Adipocyte (in vitro differentiated cells): Measurements from ENCODE around the gene PARVA.
A peak's percentile ranks its signal among the peaks of the same experiment; 100 is the strongest.
"Not testable (repeated sequence)": the region's sequence is repeated elsewhere in the genome, so short reads cannot be mapped to it uniquely, and the experiment has no call there.

ENCODE experiments used
- DNase-seq: peaks from one replicate; pipeline ENCODE4 v3.0.0-alpha.2; 2015; ENCODE audit warnings: low read depth
- H3K27me3 ChIP-seq: replicated peaks from 2 replicates; pipeline ENCODE4 v1.7.0; 2013; ENCODE audit warnings: mild to moderate bottlenecking, low read length, moderate library complexity; ENCODE audit not compliant: control insufficient read depth, insufficient read depth
- H3K36me3 ChIP-seq: 2 replicates; pipeline ENCODE4 v1.7.0; 2013; ENCODE audit warnings: low read length, mild to moderate bottlenecking, moderate library complexity; ENCODE audit not compliant: control insufficient read depth, insufficient read depth, severe bottlenecking
- H3K4me1 ChIP-seq: 2 replicates; pipeline ENCODE4 v1.7.0; 2013; ENCODE audit warnings: mild to moderate bottlenecking, low read length, moderate library complexity; ENCODE audit not compliant: control insufficient read depth, insufficient read depth
- H3K4me3 ChIP-seq: 2 replicates; pipeline ENCODE4 v1.7.0; 2013; ENCODE audit warnings: mild to moderate bottlenecking, low read length, moderate library complexity
- H3K9ac ChIP-seq: 2 replicates; pipeline ENCODE4 v1.7.0; 2013; ENCODE audit warnings: mild to moderate bottlenecking, low read length, moderate library complexity
- H3K9me3 ChIP-seq: 2 replicates; pipeline ENCODE4 v1.7.0; 2013; ENCODE audit warnings: mild to moderate bottlenecking, low read length, moderate library complexity; ENCODE audit not compliant: control insufficient read depth

PARVA gene, protein sequence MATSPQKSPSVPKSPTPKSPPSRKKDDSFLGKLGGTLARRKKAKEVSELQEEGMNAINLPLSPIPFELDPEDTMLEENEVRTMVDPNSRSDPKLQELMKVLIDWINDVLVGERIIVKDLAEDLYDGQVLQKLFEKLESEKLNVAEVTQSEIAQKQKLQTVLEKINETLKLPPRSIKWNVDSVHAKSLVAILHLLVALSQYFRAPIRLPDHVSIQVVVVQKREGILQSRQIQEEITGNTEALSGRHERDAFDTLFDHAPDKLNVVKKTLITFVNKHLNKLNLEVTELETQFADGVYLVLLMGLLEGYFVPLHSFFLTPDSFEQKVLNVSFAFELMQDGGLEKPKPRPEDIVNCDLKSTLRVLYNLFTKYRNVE

DNA sequence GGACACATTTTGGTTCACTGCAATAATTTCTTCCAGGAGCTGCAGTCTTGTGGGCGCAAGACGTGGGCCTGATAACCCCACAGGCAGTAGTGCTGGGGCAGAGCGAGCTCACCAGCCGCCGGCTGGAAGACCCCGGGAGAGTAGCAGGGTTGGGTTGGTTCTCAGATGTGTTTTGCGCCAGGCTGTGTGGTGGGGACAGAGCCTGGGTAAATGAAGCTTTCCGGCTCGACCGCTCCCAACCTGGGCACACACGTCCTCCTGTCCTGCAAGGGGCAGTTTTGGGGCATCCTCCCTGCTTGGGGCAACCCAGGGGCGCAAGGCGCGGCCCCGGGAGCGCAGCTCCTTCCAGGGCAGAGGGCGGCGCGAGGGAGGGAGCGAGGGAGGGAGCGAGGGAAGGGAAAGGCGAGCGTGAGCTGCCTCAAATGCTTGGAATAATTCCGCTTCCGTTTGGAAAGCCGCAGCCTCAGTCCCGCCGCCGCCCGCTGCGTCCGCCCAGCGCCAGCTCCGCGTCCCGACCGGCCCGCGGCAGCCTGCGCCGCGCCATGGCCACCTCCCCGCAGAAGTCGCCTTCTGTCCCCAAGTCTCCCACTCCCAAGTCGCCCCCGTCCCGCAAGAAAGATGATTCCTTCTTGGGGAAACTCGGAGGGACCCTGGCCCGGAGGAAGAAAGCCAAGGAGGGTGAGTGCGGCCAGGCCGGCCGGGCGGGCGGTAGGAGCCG lies at the start of gene PARVA:
PARVA (plus strand) TSS at position 466 of the 718 bp plus-strand sequence; CDS start at position 543, 77 bp downstream.
- no peaks in the 10 kb centered on the region for H3K27me3 ChIP-seq
- H3K9me3 ChIP-seq: no peaks in the 10 kb centered on the region
- peaks cover 15% of the 10 kb centered on the region for H3K36me3 ChIP-seq
- H3K4me1 ChIP-seq: peaks cover 38% of the 10 kb centered on the region
- peak within 1 kb of the TSS; percentile 87 for H3K9ac ChIP-seq
- peak within 1 kb of the TSS; percentile 83 for H3K4me3 ChIP-seq
- peak; percentile 94 for DNase-seq

DNA sequence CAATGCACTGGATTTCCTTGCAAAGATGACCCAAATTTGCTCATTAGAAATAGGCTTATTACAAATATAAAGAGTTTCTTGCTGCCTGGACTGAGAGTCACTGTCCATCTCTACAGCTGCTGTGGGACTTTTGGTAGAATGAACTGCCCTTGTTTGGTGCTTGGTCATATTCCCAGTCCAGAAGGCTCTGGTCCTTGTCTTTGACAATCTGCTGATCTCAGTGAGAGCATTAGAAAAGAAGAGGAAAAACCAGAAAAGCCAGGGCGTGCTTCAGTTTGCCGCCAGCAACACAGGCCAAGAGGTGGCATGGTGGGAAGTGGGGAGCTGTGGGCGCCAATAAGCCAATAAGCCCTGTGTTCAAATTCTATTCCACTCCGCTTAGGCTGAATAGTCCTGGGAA lies 48.2 kb upstream of the PARVA start:
- Histone ChIP-seq H3K27me3 (no peaks in the 10 kb centered on the region), H3K9ac (no peak overlapping the region), H3K36me3 (no peaks in the 10 kb centered on the region), H3K4me3 (no peak overlapping the region), H3K9me3 (no peaks in the 10 kb centered on the region), H3K4me1 (no peaks in the 10 kb centered on the region)
- DNase-seq: no peak

DNA sequence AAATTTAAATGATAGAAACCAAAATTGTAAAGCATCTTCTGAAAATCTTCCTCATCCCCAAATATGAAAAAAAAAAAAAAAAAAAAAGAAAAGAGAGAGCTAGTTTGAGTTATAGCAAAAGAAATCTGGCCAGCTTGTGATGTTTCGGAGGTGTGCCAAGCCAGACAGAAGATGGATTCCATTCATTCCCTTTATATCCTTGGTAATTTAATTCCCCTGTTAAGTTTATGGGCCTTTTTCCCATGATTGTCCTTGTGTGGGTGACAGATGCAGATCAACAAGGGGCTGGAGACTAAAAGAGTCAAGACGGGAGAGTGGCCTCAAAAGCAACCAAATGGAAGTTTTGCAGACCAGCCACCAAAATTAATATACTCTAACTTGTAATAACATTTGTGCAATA lies 47.6 kb upstream of the PARVA start:
- DNase-seq: no peak
- H3K4me3 ChIP-seq: no peak overlapping the region
- H3K9me3 ChIP-seq: no peaks in the 10 kb centered on the region
- H3K9ac ChIP-seq: no peak overlapping the region
- no peaks in the 10 kb centered on the region for H3K27me3 ChIP-seq
- H3K4me1 ChIP-seq: no peaks in the 10 kb centered on the region
- H3K36me3 ChIP-seq: no peaks in the 10 kb centered on the region

DNA sequence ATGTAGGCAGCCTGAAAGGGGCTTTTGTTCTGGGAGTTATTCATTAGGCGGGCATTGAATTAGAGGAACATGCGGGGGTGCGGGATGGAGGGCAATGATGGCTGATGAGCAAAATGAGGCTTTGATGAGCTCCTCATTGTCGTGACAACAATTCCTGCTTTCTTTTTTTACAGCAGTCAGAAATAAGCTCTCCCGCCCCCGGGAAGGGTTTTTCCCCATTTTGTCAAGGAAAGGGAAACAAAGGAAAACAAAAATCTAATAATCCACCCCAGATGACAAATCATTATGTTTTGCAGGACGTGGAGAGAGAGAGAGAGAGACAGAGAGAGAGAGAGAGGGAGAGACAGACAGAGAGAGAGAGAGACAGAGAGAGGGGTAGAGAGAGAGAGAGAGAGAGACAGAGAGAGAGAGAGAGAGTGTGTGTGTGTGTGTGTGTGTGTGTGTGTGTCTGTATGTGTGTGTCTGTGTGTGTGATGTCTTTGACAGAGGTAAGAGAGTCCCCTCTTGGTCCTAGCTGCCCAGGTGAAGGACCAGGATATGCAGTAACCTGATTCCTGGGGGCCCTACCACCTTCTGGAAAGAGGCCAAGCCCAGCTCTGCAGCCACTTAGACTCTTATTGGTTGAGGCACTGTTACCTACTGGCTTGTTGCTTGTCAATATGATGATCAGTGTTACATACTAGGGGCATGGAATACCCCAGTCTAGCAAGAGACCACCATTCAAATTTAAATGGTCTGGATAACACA lies 46.7 kb upstream of the PARVA start:
- Histone ChIP-seq H3K4me3 (no peak overlapping the region), H3K4me1 (no peaks in the 10 kb centered on the region), H3K27me3 (no peaks in the 10 kb centered on the region), H3K9ac (no peak overlapping the region), H3K9me3 (no peaks in the 10 kb centered on the region), H3K36me3 (no peaks in the 10 kb centered on the region)
- peak; percentile 9 for DNase-seq

DNA sequence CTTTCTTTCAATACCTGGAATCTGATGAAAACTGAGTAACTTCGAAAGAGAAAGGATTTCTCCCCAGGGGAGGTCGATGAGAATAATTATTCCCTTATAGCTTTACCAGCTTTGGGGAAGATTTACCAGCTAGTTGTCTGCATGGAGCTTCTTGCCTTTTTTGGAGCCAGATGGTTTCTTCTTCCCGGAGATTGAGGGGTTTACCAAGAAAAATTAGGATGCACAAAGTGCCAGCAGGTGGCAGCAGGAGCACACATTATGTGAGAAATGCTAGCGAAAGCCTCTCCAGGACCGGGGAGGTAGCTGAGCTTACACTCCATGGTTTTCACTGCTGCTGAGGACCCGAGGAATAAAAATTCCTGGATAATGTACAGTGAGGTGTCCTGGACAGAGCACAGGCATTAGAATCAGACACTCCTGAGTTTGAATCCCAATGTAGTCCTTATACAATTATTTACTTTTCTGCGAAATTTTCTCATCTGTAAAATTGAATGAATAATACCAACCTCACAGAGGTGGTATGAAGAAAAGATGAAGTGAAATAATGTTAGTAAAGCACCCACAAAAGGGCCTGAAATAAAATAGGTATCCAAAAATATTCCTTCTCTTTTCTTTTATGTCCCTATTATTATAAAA lies 46.0 kb upstream of the PARVA start:
- Histone ChIP-seq H3K9ac (no peak overlapping the region), H3K36me3 (no peaks in the 10 kb centered on the region), H3K27me3 (no peaks in the 10 kb centered on the region)

DNA sequence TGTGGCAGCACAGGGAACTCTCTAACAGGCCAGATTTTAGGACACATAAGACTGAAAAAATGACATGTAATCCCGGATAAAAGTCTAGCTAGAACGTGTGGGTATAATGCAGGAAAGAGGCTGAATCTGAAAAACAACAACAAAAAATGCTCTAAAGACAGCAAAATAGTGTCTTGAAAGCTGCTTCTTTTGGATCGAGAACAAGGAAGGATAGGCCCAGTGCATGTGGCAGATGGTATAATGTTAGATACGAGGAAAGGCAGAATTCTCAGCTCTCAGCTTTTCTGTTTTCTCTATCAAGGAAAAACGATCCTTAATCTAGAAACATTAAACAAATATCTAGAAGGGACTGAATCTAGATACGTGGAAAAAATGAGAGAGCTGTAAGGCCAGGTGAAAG lies 33.8 kb upstream of the PARVA start:
- no peak overlapping the region for H3K4me3 ChIP-seq
- H3K27me3 ChIP-seq: no peaks in the 10 kb centered on the region
- no peak overlapping the region for H3K9ac ChIP-seq
- no peaks in the 10 kb centered on the region for H3K4me1 ChIP-seq
- DNase-seq: no peak
- H3K36me3 ChIP-seq: no peaks in the 10 kb centered on the region
- H3K9me3 ChIP-seq: no peaks in the 10 kb centered on the region

More for the DNA sequence above, 46.0 kb upstream of the PARVA start:
- H3K9me3 ChIP-seq: no peaks in the 10 kb centered on the region
- H3K4me3 ChIP-seq: no peak overlapping the region
- peak; percentile 97 for DNase-seq
- H3K4me1 ChIP-seq: no peaks in the 10 kb centered on the region

DNA sequence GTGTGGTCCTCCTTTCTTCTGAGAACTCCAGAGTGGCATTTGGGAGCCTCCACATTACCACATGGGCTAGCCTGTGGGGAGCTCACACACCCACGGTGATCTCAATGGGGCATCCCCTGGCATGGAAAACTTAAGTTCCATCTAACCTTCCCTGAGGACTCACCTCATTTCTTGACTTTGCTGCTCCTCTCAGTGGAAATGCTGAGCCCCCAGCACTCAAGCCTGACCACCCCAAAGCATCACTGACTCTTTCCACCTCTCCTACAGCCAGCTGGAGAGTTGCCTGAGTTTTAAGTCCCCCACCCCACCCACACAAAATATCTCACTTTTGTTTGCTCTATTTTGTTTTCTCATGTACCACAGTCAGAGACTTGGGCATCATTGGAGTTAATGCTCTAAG lies 23.8 kb upstream of the PARVA start:
- Histone ChIP-seq H3K4me3 (no peak overlapping the region), H3K4me1 (no peaks in the 10 kb centered on the region), H3K27me3 (no peaks in the 10 kb centered on the region), H3K9me3 (no peaks in the 10 kb centered on the region), H3K36me3 (no peaks in the 10 kb centered on the region), H3K9ac (no peak overlapping the region)
- DNase-seq: no peak

DNA sequence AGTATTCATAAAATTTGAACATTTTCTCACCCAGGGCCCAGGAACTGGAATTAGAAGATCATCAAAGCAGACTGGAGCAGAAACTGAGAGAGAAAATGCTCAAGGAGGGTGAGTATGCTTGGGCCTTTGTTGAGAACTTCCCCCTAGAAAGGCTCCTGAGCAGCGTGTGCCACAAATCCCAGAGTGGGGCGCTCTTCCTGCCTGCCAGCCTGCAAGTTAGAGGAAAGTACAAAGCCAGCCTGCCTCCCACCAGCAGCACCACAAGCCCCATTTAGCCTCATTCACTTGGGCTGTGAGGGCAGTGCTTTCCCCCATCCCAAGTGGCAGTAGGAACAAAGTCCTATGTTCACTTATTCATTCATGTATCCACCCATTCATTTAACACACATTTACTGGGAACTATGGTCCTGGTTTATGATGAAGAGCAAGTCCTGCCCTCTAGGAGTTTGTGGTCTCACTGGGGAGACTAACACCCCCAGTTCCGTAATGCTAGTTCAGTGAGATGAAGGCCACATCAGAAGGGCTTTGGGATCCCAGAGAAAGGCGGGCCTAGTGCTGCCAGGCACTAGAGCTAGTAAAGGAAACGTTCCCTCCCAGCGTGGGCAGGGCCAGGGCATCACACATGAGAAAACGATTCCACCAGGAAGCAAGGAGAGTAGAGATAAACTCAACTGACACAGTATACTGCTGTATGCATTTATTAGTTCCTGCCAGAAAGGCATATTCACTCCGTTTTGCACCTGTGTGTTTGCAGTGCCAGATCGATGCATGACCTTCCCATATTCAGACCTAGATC lies 22.4 kb upstream of the PARVA start:
- no peak overlapping the region for H3K4me3 ChIP-seq
- no peaks in the 10 kb centered on the region for H3K27me3 ChIP-seq
- no peaks in the 10 kb centered on the region for H3K36me3 ChIP-seq
- no peaks in the 10 kb centered on the region for H3K9me3 ChIP-seq
- no peak for DNase-seq
- no peak overlapping the region for H3K9ac ChIP-seq
- no peaks in the 10 kb centered on the region for H3K4me1 ChIP-seq

DNA sequence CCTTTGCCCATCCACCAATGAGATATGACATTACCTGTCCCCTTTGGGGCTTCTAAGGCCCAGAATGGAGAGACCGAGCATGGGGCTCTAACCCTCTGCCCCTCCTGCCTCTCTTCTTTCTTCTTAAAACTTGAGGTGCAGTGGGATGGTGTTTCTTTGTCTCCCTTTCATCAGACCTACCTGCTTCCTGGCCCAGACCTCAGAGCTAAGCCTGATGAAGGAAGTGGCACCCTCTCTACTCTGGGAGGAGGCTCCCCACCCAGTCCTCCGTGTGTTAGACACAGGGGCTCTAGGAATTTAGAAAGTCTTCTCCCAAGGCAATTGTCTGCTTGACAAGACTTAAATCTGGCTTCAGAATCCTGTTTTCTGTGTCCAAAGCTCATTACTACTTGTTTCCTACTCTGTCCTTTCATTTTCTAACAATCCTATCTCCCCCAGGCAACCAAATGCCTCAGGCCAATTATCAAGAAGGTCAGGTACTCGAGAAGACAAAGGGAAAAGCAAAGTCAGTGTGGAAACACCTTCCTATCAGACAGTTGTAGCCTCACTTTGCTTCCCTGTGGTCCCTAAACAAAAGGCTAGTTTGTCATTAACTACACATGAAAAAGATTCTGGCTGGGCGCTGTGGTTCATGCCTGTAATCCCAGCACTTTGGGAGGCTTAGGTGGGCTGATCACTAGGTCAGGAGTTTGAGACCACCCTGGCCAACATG lies 20.3 kb upstream of the PARVA start:
- no peaks in the 10 kb centered on the region for H3K27me3 ChIP-seq
- no peaks in the 10 kb centered on the region for H3K9me3 ChIP-seq
- no peaks in the 10 kb centered on the region for H3K36me3 ChIP-seq
- DNase-seq: no peak
- H3K9ac ChIP-seq: no peak overlapping the region
- no peak overlapping the region for H3K4me3 ChIP-seq
- no peaks in the 10 kb centered on the region for H3K4me1 ChIP-seq

DNA sequence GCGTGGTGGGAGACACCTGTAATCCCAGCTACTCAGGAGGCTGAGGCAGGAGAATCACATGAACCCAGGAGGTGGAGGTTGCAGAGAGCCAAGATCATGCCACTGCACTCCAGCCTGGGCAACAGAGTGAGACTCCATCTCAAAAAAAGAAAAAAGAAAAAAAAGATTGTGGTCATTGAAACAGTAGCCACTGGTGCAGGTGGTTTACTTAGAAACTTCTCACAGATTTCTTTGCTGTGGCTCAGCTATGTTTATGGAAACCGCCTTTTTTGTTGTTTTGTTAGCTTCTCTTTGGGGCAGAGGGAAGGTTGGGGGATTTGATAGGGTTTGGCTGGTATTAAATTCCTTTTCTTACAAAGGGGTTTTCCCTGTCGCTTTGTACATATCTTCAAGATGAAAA lies 19.7 kb upstream of the PARVA start:
- not testable (repeated sequence) for H3K36me3 ChIP-seq

More for the DNA sequence above, 19.7 kb upstream of the PARVA start:
- H3K27me3 ChIP-seq, DNase-seq, H3K4me1 ChIP-seq, H3K9ac ChIP-seq, H3K9me3 ChIP-seq, H3K4me3 ChIP-seq: not testable (repeated sequence)
